IMR-90 (cell line): ENCODE measurements around the gene WNT7B. TPM values are rescaled to one million over a fixed set of nuclear protein-coding genes. Genes with fewer than 3 reads are reported as not detected.

Experiments used
- ATAC-seq: fragments of 200-7000 bp; cut with Tn5 transposase; 2 replicates; pipeline ENCODE4 v1.9.1; 2020; ENCODE audit warnings: low read depth, mild to moderate bottlenecking, moderate library complexity
- BruUV-seq: library from RNA; stranded (reverse); fragments of 400-500 nt; replicated peaks from 2 replicates; lab custom pipeline; 2021; lab: Mats Ljungman, UMichigan
- CTCF ChIA-PET: fragments of 300-600 bp; formaldehyde crosslinking; extraction: SDS; loops from one replicate; lab custom pipeline; 2021; ENCODE audit warnings: antibody characterized with exemption; lab: Yijun Ruan, JAX
- POLR2A ChIA-PET: fragments of 300-600 bp; sonication (Branson Sonifier 250); formaldehyde crosslinking; loops from one replicate; lab custom pipeline; 2022; ENCODE audit warnings: antibody characterized with exemption; ENCODE audit not compliant: unreplicated experiment; lab: Charles Lee
- DNase-seq: peaks from one replicate; pipeline ENCODE4 v3.0.0; 2013
- H2AFZ ChIP-seq: replicated peaks from 2 replicates; pipeline ENCODE3; 2013; ENCODE audit warnings: low read length, mild to moderate bottlenecking; ENCODE audit not compliant: poor library complexity
- H2AK5ac ChIP-seq: 2 replicates; pipeline ENCODE4 v1.6.1; 2013; ENCODE audit warnings: low read depth, low read length, inconsistent platforms
- H2AK9ac ChIP-seq: replicated peaks from 2 replicates; pipeline ENCODE3; 2013; ENCODE audit warnings: mild to moderate bottlenecking, low read depth, low read length, moderate library complexity; ENCODE audit not compliant: poor library complexity
- H2BK120ac ChIP-seq: 2 replicates; pipeline ENCODE4 v1.6.1; 2013; ENCODE audit warnings: low read depth, low read length, inconsistent platforms
- H2BK15ac ChIP-seq: 3 replicates; pipeline ENCODE4 v1.6.1; 2013; ENCODE audit warnings: low read depth, low read length, inconsistent platforms
- H2BK20ac ChIP-seq: 2 replicates; pipeline ENCODE4 v1.6.1; 2013; ENCODE audit warnings: low read depth, mild to moderate bottlenecking, inconsistent platforms, low read length, moderate library complexity
- H2BK5ac ChIP-seq: 2 replicates; pipeline ENCODE4 v1.6.1; 2013; ENCODE audit warnings: mild to moderate bottlenecking, low read depth, low read length, inconsistent platforms; ENCODE audit not compliant: poor library complexity, severe bottlenecking
- H3K14ac ChIP-seq: replicated peaks from 2 replicates; pipeline ENCODE4 v1.6.1; 2013; ENCODE audit warnings: low read depth, low read length, inconsistent platforms
- H3K18ac ChIP-seq: 2 replicates; pipeline ENCODE4 v1.6.1; 2013; ENCODE audit warnings: low read depth, low read length, control low read depth
- H3K23ac ChIP-seq: 2 replicates; pipeline ENCODE4 v1.6.1; 2013; ENCODE audit warnings: low read depth, low read length, inconsistent platforms
- H3K27ac ChIP-seq: 2 replicates; pipeline ENCODE4 v1.5.1; 2013; ENCODE audit warnings: mild to moderate bottlenecking, control low read depth, low read length; ENCODE audit not compliant: insufficient read depth
- H3K27me3 ChIP-seq: 2 replicates; pipeline ENCODE4 v1.6.1; 2013; ENCODE audit warnings: low read length; ENCODE audit not compliant: control insufficient read depth, insufficient read depth
- H3K36me3 ChIP-seq: 2 replicates; pipeline ENCODE4 v1.6.1; 2013; ENCODE audit warnings: low read length, mixed read lengths; ENCODE audit not compliant: control insufficient read depth, insufficient read depth
- H3K4ac ChIP-seq: 2 replicates; pipeline ENCODE4 v1.6.1; 2013; ENCODE audit warnings: low read depth, low read length, inconsistent platforms
- H3K4me1 ChIP-seq: 2 replicates; pipeline ENCODE4 v1.6.1; 2013; ENCODE audit warnings: low read length, mixed read lengths; ENCODE audit not compliant: control insufficient read depth, insufficient read depth
- H3K4me2 ChIP-seq: 2 replicates; pipeline ENCODE4 v1.6.1; 2013; ENCODE audit warnings: low read depth, mild to moderate bottlenecking, control low read depth, low read length, moderate library complexity
- H3K4me3 ChIP-seq: 2 replicates; pipeline ENCODE4 v1.5.1; 2013; ENCODE audit warnings: low read depth, mild to moderate bottlenecking, control low read depth, low read length, moderate library complexity; ENCODE audit not compliant: insufficient read depth
- H3K56ac ChIP-seq: 2 replicates; pipeline ENCODE4 v1.6.1; 2013; ENCODE audit warnings: low read length, inconsistent platforms; ENCODE audit not compliant: insufficient read depth; ENCODE audit errors: extremely low read depth
- H3K79me1 ChIP-seq, 2 experiments: 2 replicates each; pipeline ENCODE4 v1.6.1; 2013; ENCODE audit warnings: low read length in 2 of 2, inconsistent platforms in 1 of 2, low read depth in 1 of 2
- H3K9ac ChIP-seq: 2 replicates; pipeline ENCODE4 v1.6.1; 2013; ENCODE audit warnings: low read depth, low read length, control low read depth
- H3K9me1 ChIP-seq: 2 replicates; pipeline ENCODE4 v1.6.1; 2013; ENCODE audit warnings: low read length, inconsistent platforms; ENCODE audit not compliant: insufficient read depth
- H3K9me3 ChIP-seq: 2 replicates; pipeline ENCODE4 v1.6.1; 2013; ENCODE audit warnings: low read length; ENCODE audit not compliant: control insufficient read depth, insufficient read depth
- H4K20me1 ChIP-seq: 2 replicates; pipeline ENCODE4 v1.6.1; 2013; ENCODE audit warnings: low read length, inconsistent platforms; ENCODE audit not compliant: insufficient read depth
- H4K5ac ChIP-seq: 2 replicates; pipeline ENCODE4 v1.6.1; 2013; ENCODE audit warnings: mild to moderate bottlenecking, low read depth, low read length, control low read depth
- H4K8ac ChIP-seq, 2 experiments: 2 replicates each; pipeline ENCODE4 v1.6.1; 2013; ENCODE audit warnings: low read depth in 2 of 2, low read length in 2 of 2, control low read depth in 1 of 2, inconsistent platforms in 1 of 2
- H4K91ac ChIP-seq: 2 replicates; pipeline ENCODE4 v1.6.1; 2013; ENCODE audit warnings: low read depth, low read length, inconsistent platforms; ENCODE audit not compliant: insufficient read depth
- CEBPB ChIP-seq: IDR thresholded peaks from 2 replicates; pipeline ENCODE4 v1.6.1; 2012; ENCODE audit warnings: low read depth, low read length, improper control_type of control experiment
- FOS ChIP-seq: fragments of 150-350 bp; IDR thresholded peaks from 2 replicates; pipeline ENCODE4 v1.6.1; 2016; ENCODE audit warnings: low read depth, low read length
- MXI1 ChIP-seq: IDR thresholded peaks from 2 replicates; pipeline ENCODE4 v1.6.1; 2012; ENCODE audit warnings: low read depth, mild to moderate bottlenecking, low read length, moderate library complexity, borderline replicate concordance
- POLR2A ChIP-seq: IDR thresholded peaks from 2 replicates; pipeline ENCODE4 v1.6.1; 2012; ENCODE audit warnings: mild to moderate bottlenecking, low read depth, low read length
- RAD21 ChIP-seq: IDR thresholded peaks from 2 replicates; pipeline ENCODE4 v1.6.1; 2012; ENCODE audit warnings: low read length, improper control_type of control experiment
- RCOR1 ChIP-seq: IDR thresholded peaks from 2 replicates; pipeline ENCODE4 v1.6.1; 2012; ENCODE audit warnings: mild to moderate bottlenecking, low read length, improper control_type of control experiment; ENCODE audit not compliant: insufficient replicate concordance
- SMC3 ChIP-seq: fragments of 150-350 bp; IDR thresholded peaks from 2 replicates; pipeline ENCODE4 v1.6.1; 2016; ENCODE audit warnings: low read depth, mild to moderate bottlenecking, antibody characterized with exemption, low read length, moderate library complexity
- WGBS, 2 experiments: methylation state at CpG; one replicate each; pipeline versions ENCODE4 v1.1.5 to v1.1.7; 2013; ENCODE audit warnings: missing lambda C conversion rate in 2 of 2; ENCODE audit not compliant: insufficient read length in 1 of 2; ENCODE audit errors: extremely low coverage in 2 of 2; 5-methylcytosine and 5-hydroxymethylcytosine counted together
- dilution Hi-C: fragments of 300-500 bp; cut with HindIII; formaldehyde crosslinking; loops from one replicate; pipeline ENCODE4 v1.14.3; 2018; ENCODE audit warnings: low sequenced_read_pairs; ENCODE audit not compliant: unreplicated experiment
- in situ Hi-C: fragments of 300-500 bp; cut with MboI; formaldehyde crosslinking; loops from 3 replicates; pipeline ENCODE4 v1.14.3; 2019; ENCODE audit warnings: low sequenced_read_pairs, inconsistent platforms, mixed read lengths
- intact Hi-C: fragments of 100-400 bp; cut with micrococcal nuclease; formaldehyde crosslinking; loops from 2 replicates; pipeline ENCODE4 v1.10.0; 2022
- polyA plus RNA-seq, 3 experiments: library from polyadenylated mRNA; depleted of rRNA; stranded (reverse); fragments of >200 nt; gene quantifications; 2 replicates each; pipeline ENCODE4 v1.2.3, GENCODE V29; 2012; ENCODE audit warnings: low replicate concordance in 1 of 3
- total RNA-seq: library from RNA; depleted of rRNA; stranded (reverse); fragments of >200 nt; gene quantifications from 2 replicates; pipeline ENCODE4 v1.2.3, GENCODE V29; 2012
- TF ChIP-seq, protein P1 (sequence below): fragments of 150-350 bp; IDR thresholded peaks from 2 replicates; pipeline ENCODE4 v1.6.1; 2017; ENCODE audit warnings: mild to moderate bottlenecking, antibody characterized with exemption, low read length, low read depth

Gene WNT7B
- total and polyA plus RNA-seq, 2 of the 4 experiments (the other 2 are of a cell fraction): under 0.01 to 0.15 TPM

- no peak for TF ChIP-seq RAD21
These were observed 534 bp downstream of the WNT7B start (continued) for GRCh38 chr22:45976254-45977002.

- no peak overlapping the region for H2AK5ac ChIP-seq
- no TSS peak for BruUV-seq
- no peak overlapping the region for H3K4me2 ChIP-seq
- peaks cover 34% of the 10 kb centered on the region for H4K20me1 ChIP-seq
- H3K36me3 ChIP-seq: no peaks in the 10 kb centered on the region
- POLR2A ChIA-PET: no interaction called here
- H3K9me1 ChIP-seq: peaks cover 12% of the 10 kb centered on the region
- no peak overlapping the region for H2BK15ac ChIP-seq
- H2AFZ ChIP-seq: no peak overlapping the region
- H3K27ac ChIP-seq: no peak overlapping the region
- no peak overlapping the region for H2AK9ac ChIP-seq
- no peak overlapping the region for H4K5ac ChIP-seq
- in situ Hi-C loops (no loop called here), intact Hi-C loops (no loop called here), dilution Hi-C loops (no loop called here)
- DNase-seq (no peak), ATAC-seq (no peak)
- peaks cover 73% of the 10 kb centered on the region for H3K27me3 ChIP-seq
- no peak overlapping the region for H3K18ac ChIP-seq
- 7% methylated on average over 15 of the region's 80 CpGs; no CpG with 5 or more reads in 1 of the 2 experiments for WGBS, 2 experiments
- no peak overlapping the region for H2BK5ac ChIP-seq
- H2BK120ac ChIP-seq: no peak overlapping the region
- TF ChIP-seq FOS (no peak), CEBPB (no peak), MXI1 (no peak), POLR2A (no peak), SMC3 (no peak), RCOR1 (no peak)
- TF ChIP-seq, protein P1, sequence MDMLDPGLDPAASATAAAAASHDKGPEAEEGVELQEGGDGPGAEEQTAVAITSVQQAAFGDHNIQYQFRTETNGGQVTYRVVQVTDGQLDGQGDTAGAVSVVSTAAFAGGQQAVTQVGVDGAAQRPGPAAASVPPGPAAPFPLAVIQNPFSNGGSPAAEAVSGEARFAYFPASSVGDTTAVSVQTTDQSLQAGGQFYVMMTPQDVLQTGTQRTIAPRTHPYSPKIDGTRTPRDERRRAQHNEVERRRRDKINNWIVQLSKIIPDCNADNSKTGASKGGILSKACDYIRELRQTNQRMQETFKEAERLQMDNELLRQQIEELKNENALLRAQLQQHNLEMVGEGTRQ: no peak
- no peak overlapping the region for H3K9ac ChIP-seq
- H3K79me1 ChIP-seq: no peaks in the 10 kb centered on the region
- no peak overlapping the region for H3K14ac ChIP-seq
- no peaks in the 10 kb centered on the region for H3K9me3 ChIP-seq
- H3K4me1 ChIP-seq: peaks cover 11% of the 10 kb centered on the region
- H4K8ac ChIP-seq: no peak overlapping the region
- no peak overlapping the region for H3K4me3 ChIP-seq
- no peak overlapping the region for H3K4ac ChIP-seq
- no peak overlapping the region for H2BK20ac ChIP-seq
- CTCF ChIA-PET: interaction anchor here (0.7 kb wide), 1 partner anchor 111 kb away, joined by 3 read pairs; no protein-coding TSS in a partner anchor
- H3K23ac ChIP-seq: no peak overlapping the region
- no peak overlapping the region for H4K91ac ChIP-seq
- no peak overlapping the region for H3K56ac ChIP-seq
These were observed 1.5 kb downstream of the WNT7B start for GRCh38 chr22:45975164-45976161.
